ENCODE data around the gene SPINK5.

SPINK5 gene

DNA sequence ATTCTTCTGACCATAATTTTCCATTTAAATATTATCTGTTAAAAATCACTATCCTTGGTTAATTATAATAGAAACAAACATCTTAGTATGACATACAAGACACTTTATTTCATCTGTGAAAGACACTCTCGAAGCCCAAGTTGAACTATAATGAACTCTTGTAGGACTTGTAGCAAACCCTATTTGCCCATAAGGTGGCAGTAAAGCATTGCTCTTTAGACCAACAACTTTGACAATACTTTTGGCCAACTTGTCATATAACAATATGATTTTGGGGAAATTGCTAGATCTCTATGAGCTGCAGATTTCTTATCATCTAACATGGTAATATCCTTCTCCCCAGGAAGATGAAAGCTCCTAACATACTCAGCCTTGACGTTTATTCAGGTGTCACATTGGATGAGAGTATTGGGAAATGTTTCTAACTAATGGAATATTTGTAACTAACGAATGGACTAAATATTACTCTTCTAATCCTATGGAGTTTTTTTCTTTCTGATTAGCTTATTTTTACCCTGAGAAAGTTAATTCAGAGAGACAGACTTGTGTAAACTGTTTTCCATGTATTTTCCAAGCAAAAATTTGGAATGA lies 115.5 kb downstream of the SPINK5 start:
- DNase-seq: peak; percentile 7

DNA sequence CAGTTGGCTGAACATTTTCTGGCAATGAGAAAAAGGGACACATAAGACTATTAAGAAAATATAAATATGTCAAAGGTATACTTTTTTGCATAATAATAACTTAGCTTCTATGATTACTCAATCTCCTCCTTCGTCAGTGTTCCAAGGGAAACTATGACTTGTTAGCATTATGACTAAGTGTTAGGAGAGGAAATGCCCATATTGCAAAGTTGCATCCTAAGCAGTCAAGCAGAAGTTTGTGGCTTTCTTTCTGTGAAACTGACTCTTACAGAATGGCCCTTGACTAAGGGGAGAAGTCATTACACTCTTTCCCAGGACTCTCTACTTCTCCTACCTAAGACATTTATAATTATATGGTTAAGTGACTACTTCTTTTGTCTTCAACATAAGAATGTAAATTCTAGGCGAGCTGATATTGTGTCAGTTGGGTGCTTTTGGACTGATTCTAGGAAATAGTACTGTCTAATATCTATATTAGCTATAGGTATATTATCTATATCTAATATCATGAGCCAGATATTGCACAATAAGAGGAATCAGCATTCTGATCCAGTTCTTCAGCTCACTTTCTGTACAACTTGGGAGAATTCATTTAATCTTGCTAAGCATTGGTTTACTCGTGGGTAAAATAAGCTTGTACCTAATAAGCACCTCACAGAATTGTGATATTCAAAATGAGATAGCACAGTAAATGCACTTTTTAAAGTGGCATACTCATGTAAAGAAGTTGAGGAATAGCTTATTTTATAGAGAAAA lies 122.6 kb downstream of the SPINK5 start:
- no peak for DNase-seq

Measured in NCI-H2081 treated with DMSO at 0.1 percent for 48 hours (cell line).